ENCODE measurements around the gene SUSD1. TPM values are rescaled to one million over a fixed set of nuclear protein-coding genes. Genes with fewer than 3 reads are reported as not detected.

The SUSD1 gene
- total RNA-seq, 2 experiments from 2014 or later = 0.32 TPM; not detected in 1

- no peaks in the 10 kb centered on the region for H4K20me1 ChIP-seq (ENCODE audit: insufficient read depth, low read length)
- TF ChIP-seq EZH2phosphoT487 (IDR thresholded peaks at IDR 0.05; ENCODE audit: borderline replicate concordance, low read depth, low read length) = no peak
- TF ChIP-seq, protein P1, sequence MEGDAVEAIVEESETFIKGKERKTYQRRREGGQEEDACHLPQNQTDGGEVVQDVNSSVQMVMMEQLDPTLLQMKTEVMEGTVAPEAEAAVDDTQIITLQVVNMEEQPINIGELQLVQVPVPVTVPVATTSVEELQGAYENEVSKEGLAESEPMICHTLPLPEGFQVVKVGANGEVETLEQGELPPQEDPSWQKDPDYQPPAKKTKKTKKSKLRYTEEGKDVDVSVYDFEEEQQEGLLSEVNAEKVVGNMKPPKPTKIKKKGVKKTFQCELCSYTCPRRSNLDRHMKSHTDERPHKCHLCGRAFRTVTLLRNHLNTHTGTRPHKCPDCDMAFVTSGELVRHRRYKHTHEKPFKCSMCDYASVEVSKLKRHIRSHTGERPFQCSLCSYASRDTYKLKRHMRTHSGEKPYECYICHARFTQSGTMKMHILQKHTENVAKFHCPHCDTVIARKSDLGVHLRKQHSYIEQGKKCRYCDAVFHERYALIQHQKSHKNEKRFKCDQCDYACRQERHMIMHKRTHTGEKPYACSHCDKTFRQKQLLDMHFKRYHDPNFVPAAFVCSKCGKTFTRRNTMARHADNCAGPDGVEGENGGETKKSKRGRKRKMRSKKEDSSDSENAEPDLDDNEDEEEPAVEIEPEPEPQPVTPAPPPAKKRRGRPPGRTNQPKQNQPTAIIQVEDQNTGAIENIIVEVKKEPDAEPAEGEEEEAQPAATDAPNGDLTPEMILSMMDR (conservative IDR thresholded peaks at IDR 0.05; ENCODE audit: low read length) = no peak
- H3K4me1 ChIP-seq (ENCODE audit: insufficient read depth, low read length, poor library complexity, severe bottlenecking) = peaks cover 21% of the 10 kb centered on the region
- no peak overlapping the region for H3K4me3 ChIP-seq (ENCODE audit: low read depth, low read length, poor library complexity, severe bottlenecking)
- no TSS peak for BruUV-seq (replicated peaks)
- no peaks in the 10 kb centered on the region for H3K36me3 ChIP-seq (ENCODE audit: insufficient read depth, low read length)
- ChIA-PET POLR2A (interaction anchor here (0.6 to 1.7 kb wide), 5 partner anchors 10 to 346 kb away, joined by 3 to 4 read pairs (median 3); partner anchors contain the start of gene HSDL2), CTCF (ENCODE audit: unreplicated experiment) (no interaction called here)
- no peaks in the 10 kb centered on the region for H3K9me3 ChIP-seq (ENCODE audit: low read length)
- no peak for DNase-seq (ENCODE audit: low spot score)
- no peak overlapping the region for H3K27ac ChIP-seq (ENCODE audit: low read depth, low read length, poor library complexity, severe bottlenecking)
- no peak overlapping the region for H2AFZ ChIP-seq (ENCODE audit: low read length)
- no peaks in the 10 kb centered on the region for H3K79me2 ChIP-seq (ENCODE audit: insufficient read depth, low read depth, low read length)
- intact Hi-C loops (cut with micrococcal nuclease; ENCODE audit: unreplicated experiment) = no loop called here
- H3K9me2 ChIP-seq (ENCODE audit: insufficient read depth, low read length) = no peaks in the 10 kb centered on the region
- no peak overlapping the region for H3K4me2 ChIP-seq (ENCODE audit: low read length)
Measured at GRCh38 chr9:112034216-112034611, 140.9 kb downstream of the SUSD1 start.

GRCh38 chr9:112033237-112034215 is 141.6 kb downstream of the SUSD1 start:
- Histone ChIP-seq H3K36me3 (ENCODE audit: insufficient read depth, low read length) (no peaks in the 10 kb centered on the region), H3K4me3 (ENCODE audit: low read depth, low read length, poor library complexity, severe bottlenecking) (no peak overlapping the region), H4K20me1 (ENCODE audit: insufficient read depth, low read length) (no peaks in the 10 kb centered on the region), H3K4me1 (ENCODE audit: insufficient read depth, low read length, poor library complexity, severe bottlenecking) (peaks cover 21% of the 10 kb centered on the region), H3K9me3 (ENCODE audit: low read length) (no peaks in the 10 kb centered on the region), H2AFZ (ENCODE audit: low read length) (no peak overlapping the region), H3K27ac (ENCODE audit: low read depth, low read length, poor library complexity, severe bottlenecking) (no peak overlapping the region), H3K79me2 (ENCODE audit: insufficient read depth, low read depth, low read length) (no peaks in the 10 kb centered on the region), H3K9me2 (ENCODE audit: insufficient read depth, low read length) (no peaks in the 10 kb centered on the region), H3K4me2 (ENCODE audit: low read length) (no peak overlapping the region)
- BruUV-seq (replicated peaks) = no TSS peak
- ChIA-PET POLR2A (interaction anchor here (0.6 to 1.7 kb wide), 8 partner anchors 10 to 347 kb away, joined by 3 to 5 read pairs (median 3); partner anchors contain the start of gene HSDL2), CTCF (ENCODE audit: unreplicated experiment) (no interaction called here)
- no peak for TF ChIP-seq EZH2phosphoT487 (IDR thresholded peaks at IDR 0.05; ENCODE audit: borderline replicate concordance, low read depth, low read length)
- TF ChIP-seq, protein P1 (conservative IDR thresholded peaks at IDR 0.05; ENCODE audit: low read length) = no peak
- no peak for DNase-seq (ENCODE audit: low spot score)
- intact Hi-C loops (cut with micrococcal nuclease; ENCODE audit: unreplicated experiment) = no loop called here

DNA sequence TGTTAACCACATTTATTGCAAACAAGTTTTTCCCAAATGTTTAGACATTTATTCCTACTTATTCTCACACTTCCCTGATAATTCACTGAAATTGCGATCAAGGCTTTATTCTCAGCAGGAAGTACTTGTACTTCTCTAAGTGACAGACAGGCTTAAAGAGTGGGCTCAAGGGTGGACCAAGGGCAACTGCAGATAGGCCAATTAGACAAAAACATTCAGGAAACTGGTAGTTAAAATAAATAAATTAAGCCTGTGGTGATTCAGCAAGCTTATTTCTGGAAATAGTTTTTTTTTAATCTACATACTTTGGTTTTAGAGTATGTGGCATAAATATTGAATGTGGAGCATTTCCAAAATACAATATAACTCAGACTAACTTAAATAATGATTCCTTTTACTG is 142.4 kb downstream of the SUSD1 start:
- no peaks in the 10 kb centered on the region for H3K36me3 ChIP-seq (ENCODE audit: insufficient read depth, low read length)
- DNase-seq (ENCODE audit: low spot score) = no peak
- H3K9me2 ChIP-seq (ENCODE audit: insufficient read depth, low read length) = no peaks in the 10 kb centered on the region
- ChIA-PET POLR2A (interaction anchor here (0.6 to 1.7 kb wide), 5 partner anchors 12 to 265 kb away, joined by 3 to 5 read pairs (median 4); no protein-coding TSS in a partner anchor), CTCF (ENCODE audit: unreplicated experiment) (no interaction called here)
- H3K4me2 ChIP-seq (ENCODE audit: low read length) = no peak overlapping the region
- H4K20me1 ChIP-seq (ENCODE audit: insufficient read depth, low read length) = no peaks in the 10 kb centered on the region
- H3K79me2 ChIP-seq (ENCODE audit: insufficient read depth, low read depth, low read length) = no peaks in the 10 kb centered on the region
- intact Hi-C loops (cut with micrococcal nuclease; ENCODE audit: unreplicated experiment) = no loop called here
- H2AFZ ChIP-seq (ENCODE audit: low read length) = no peak overlapping the region
- H3K27ac ChIP-seq (ENCODE audit: low read depth, low read length, poor library complexity, severe bottlenecking) = no peak overlapping the region
- peaks cover 21% of the 10 kb centered on the region for H3K4me1 ChIP-seq (ENCODE audit: insufficient read depth, low read length, poor library complexity, severe bottlenecking)
- no peak for TF ChIP-seq EZH2phosphoT487 (IDR thresholded peaks at IDR 0.05; ENCODE audit: borderline replicate concordance, low read depth, low read length)
- TF ChIP-seq, protein P1 (conservative IDR thresholded peaks at IDR 0.05; ENCODE audit: low read length) = no peak
- no peak overlapping the region for H3K4me3 ChIP-seq (ENCODE audit: low read depth, low read length, poor library complexity, severe bottlenecking)
- H3K9me3 ChIP-seq (ENCODE audit: low read length) = no peaks in the 10 kb centered on the region
- no TSS peak for BruUV-seq (replicated peaks)
